Endothelial cell of umbilical vein (primary cell): Measurements from ENCODE around the gene DCP2.

Source experiments
- EZH2 ChIP-seq: IDR thresholded peaks from 2 replicates; pipeline ENCODE4 v1.6.1; 2012; ENCODE audit warnings: borderline replicate concordance, low read depth, mild to moderate bottlenecking, moderate library complexity, low read length, inconsistent platforms; ENCODE audit not compliant: severe bottlenecking
- FOS ChIP-seq: IDR thresholded peaks from 2 replicates; pipeline ENCODE4 v1.6.1; 2011; ENCODE audit warnings: mild to moderate bottlenecking, low read length, moderate library complexity, borderline replicate concordance; ENCODE audit not compliant: insufficient read depth
- GATA2 ChIP-seq: IDR thresholded peaks from 2 replicates; pipeline ENCODE4 v1.7.0; 2011; ENCODE audit warnings: low read depth, mild to moderate bottlenecking, moderate library complexity, mixed read lengths, low read length; ENCODE audit not compliant: insufficient read length, insufficient read depth
- JUN ChIP-seq: IDR thresholded peaks from 2 replicates; pipeline ENCODE4 v1.6.1; 2011; ENCODE audit warnings: borderline replicate concordance, low read depth; ENCODE audit not compliant: insufficient read length, insufficient read depth
- MYC ChIP-seq: IDR thresholded peaks from one replicate; pipeline ENCODE4 v1.6.1; 2011; ENCODE audit warnings: mild to moderate bottlenecking, low read depth, low read length
- POLR2A ChIP-seq: IDR thresholded peaks from 2 replicates; pipeline ENCODE4 v1.6.1; 2012; ENCODE audit warnings: low read depth, mild to moderate bottlenecking, control low read depth, low read length
- POLR2AphosphoS5 ChIP-seq: IDR thresholded peaks from 2 replicates; pipeline ENCODE4 v1.6.1; 2012; ENCODE audit warnings: low read depth, mild to moderate bottlenecking, control low read depth, low read length, moderate library complexity; ENCODE audit not compliant: insufficient read depth
- TF ChIP-seq, protein P1 (sequence below), 2 donors: IDR thresholded peaks; 1 replicate in 1 of 2; 2 replicates in 1 of 2; pipeline ENCODE4 v1.5.1; 2011; ENCODE audit warnings: low read length in 2 of 2, mild to moderate bottlenecking in 2 of 2, moderate library complexity in 2 of 2, control low read depth in 1 of 2, inconsistent platforms in 1 of 2, low read depth in 1 of 2; ENCODE audit not compliant: insufficient read depth in 1 of 2; ENCODE audit errors: extremely low read depth in 1 of 2
- TF ChIP-seq, protein P2 (sequence below): IDR thresholded peaks from 2 replicates; pipeline ENCODE4 v1.6.1; 2011; ENCODE audit not compliant: insufficient read depth, insufficient read length

DNA sequence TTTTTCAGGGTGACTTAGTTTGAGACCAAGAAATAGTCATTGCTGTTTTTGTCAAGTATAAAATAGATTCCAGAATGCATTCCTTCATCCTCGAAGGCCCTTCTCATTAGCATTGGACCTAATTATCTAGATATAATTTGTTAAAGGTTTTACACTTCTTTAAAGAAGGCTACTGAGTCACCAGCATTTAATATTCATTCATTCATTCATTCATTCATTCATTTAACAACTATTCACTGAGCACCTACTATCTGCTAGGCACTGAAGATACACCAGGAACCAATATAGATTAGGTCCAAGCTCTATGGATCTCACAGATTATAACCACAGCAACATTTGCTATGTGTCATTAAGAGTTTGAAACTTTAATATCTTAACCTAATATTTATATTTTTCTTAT is 43.5 kb upstream of the DCP2 start:
- TF ChIP-seq, protein P1, sequence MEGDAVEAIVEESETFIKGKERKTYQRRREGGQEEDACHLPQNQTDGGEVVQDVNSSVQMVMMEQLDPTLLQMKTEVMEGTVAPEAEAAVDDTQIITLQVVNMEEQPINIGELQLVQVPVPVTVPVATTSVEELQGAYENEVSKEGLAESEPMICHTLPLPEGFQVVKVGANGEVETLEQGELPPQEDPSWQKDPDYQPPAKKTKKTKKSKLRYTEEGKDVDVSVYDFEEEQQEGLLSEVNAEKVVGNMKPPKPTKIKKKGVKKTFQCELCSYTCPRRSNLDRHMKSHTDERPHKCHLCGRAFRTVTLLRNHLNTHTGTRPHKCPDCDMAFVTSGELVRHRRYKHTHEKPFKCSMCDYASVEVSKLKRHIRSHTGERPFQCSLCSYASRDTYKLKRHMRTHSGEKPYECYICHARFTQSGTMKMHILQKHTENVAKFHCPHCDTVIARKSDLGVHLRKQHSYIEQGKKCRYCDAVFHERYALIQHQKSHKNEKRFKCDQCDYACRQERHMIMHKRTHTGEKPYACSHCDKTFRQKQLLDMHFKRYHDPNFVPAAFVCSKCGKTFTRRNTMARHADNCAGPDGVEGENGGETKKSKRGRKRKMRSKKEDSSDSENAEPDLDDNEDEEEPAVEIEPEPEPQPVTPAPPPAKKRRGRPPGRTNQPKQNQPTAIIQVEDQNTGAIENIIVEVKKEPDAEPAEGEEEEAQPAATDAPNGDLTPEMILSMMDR (IDR thresholded peaks at IDR 0.05; ENCODE audit: extremely low read depth in 1 of 2, insufficient read depth in 1 of 2, low read depth in 1 of 2, low read length in 2 of 2), result no peak
- TF ChIP-seq POLR2A, result no peak
- no peak for TF ChIP-seq GATA2
- no peak for TF ChIP-seq POLR2AphosphoS5
- TF ChIP-seq EZH2, result no peak
- TF ChIP-seq, protein P2, sequence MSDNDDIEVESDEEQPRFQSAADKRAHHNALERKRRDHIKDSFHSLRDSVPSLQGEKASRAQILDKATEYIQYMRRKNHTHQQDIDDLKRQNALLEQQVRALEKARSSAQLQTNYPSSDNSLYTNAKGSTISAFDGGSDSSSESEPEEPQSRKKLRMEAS, result no peak
- no peak for TF ChIP-seq MYC
- no peak for TF ChIP-seq JUN
- no peak for TF ChIP-seq FOS
